BJ (cell line): Measurements from ENCODE around the gene TMEM184A. TPM values are rescaled to one million over a fixed set of nuclear protein-coding genes. Genes with fewer than 3 reads are reported as not detected.

Source experiments
- CTCF ChIA-PET: fragments of 350-600 bp; formaldehyde crosslinking; extraction: SDS; loops from one replicate; lab custom pipeline; 2021; ENCODE audit warnings: antibody characterized with exemption, inconsistent platforms; lab: Yijun Ruan, JAX
- POLR2A ChIA-PET: fragments of 300-600 bp; sonication (Branson Sonifier 250); formaldehyde crosslinking; extraction: SDS; loops from one replicate; lab custom pipeline; 2021; ENCODE audit warnings: antibody characterized with exemption; lab: Charles Lee
- DNase-seq: peaks from one replicate; pipeline ENCODE4 v3.0.0-alpha.2; 2011; ENCODE audit warnings: low read depth
- H3K27me3 ChIP-seq: 2 replicates; pipeline ENCODE4 v1.6.0; 2011; ENCODE audit warnings: low read length; ENCODE audit not compliant: control insufficient read depth, insufficient read depth
- H3K36me3 ChIP-seq: 2 replicates; pipeline ENCODE4 v1.5.1; 2011; ENCODE audit warnings: low read length; ENCODE audit not compliant: control insufficient read depth, insufficient read depth
- H3K4me3 ChIP-seq: 2 replicates; pipeline ENCODE4 v1.5.1; 2011; ENCODE audit warnings: low read depth, mild to moderate bottlenecking, control low read depth, low read length
- polyA plus RNA-seq: library from polyadenylated mRNA; depleted of rRNA; stranded (reverse); fragments of >200 nt; gene quantifications from 2 replicates; pipeline ENCODE4 v1.2.3, GENCODE V29; 2011
- TF ChIP-seq, protein P1 (sequence below): IDR thresholded peaks from 2 replicates; pipeline ENCODE4 v1.5.1; 2011; ENCODE audit warnings: low read depth, mild to moderate bottlenecking, control low read depth, inconsistent platforms, low read length, moderate library complexity; ENCODE audit not compliant: insufficient read depth

TMEM184A gene
- polyA plus RNA-seq, 1 experiment = 1.3 TPM

DNA sequence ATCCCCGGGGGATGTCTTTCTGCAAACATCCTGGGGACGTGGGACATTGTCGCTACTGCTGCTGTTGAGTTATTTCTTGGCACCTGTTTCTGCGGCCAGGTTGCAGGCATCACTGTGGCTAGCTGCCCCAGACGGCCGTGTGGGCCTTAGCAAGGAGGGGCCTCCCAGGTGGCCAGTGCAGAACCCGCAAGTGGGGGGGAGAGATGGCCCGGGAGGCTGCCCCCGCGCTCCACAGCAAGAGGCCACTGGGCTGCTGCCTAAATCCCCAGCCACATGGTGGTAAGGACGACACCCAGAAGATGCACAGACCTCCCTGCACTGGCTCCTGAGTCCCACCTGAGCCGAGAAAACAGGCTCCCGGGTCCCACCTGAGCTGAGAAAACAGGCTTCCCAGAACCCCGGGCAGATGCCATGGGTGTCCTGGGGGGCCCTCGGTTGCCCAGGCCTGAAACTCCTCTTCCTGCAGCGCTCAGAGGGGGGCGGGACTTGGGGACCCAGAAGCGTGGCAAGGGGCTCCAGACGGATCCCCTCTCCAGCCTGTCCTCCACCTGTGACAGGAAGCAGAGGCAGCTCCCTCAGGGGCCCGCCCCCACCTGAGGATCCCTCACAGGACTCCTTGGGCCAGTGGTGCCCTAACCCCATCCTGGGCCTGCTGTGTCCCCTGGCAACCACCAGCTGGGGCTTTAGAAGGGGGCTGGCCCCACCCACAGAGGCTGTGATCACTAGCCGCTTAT lies 26.5 kb downstream of the TMEM184A start:
- TF ChIP-seq, protein P1, sequence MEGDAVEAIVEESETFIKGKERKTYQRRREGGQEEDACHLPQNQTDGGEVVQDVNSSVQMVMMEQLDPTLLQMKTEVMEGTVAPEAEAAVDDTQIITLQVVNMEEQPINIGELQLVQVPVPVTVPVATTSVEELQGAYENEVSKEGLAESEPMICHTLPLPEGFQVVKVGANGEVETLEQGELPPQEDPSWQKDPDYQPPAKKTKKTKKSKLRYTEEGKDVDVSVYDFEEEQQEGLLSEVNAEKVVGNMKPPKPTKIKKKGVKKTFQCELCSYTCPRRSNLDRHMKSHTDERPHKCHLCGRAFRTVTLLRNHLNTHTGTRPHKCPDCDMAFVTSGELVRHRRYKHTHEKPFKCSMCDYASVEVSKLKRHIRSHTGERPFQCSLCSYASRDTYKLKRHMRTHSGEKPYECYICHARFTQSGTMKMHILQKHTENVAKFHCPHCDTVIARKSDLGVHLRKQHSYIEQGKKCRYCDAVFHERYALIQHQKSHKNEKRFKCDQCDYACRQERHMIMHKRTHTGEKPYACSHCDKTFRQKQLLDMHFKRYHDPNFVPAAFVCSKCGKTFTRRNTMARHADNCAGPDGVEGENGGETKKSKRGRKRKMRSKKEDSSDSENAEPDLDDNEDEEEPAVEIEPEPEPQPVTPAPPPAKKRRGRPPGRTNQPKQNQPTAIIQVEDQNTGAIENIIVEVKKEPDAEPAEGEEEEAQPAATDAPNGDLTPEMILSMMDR = no peak
- CTCF ChIA-PET = no interaction called here
- DNase-seq = no peak
- no peak overlapping the region for H3K4me3 ChIP-seq
- no peaks in the 10 kb centered on the region for H3K36me3 ChIP-seq
- H3K27me3 ChIP-seq = peaks cover 2% of the 10 kb centered on the region; the same call in 1 of the 2 replicates
- POLR2A ChIA-PET = interaction anchor here (0.8 kb wide), 1 partner anchor 32 kb away, joined by 4 read pairs; no protein-coding TSS in a partner anchor

DNA sequence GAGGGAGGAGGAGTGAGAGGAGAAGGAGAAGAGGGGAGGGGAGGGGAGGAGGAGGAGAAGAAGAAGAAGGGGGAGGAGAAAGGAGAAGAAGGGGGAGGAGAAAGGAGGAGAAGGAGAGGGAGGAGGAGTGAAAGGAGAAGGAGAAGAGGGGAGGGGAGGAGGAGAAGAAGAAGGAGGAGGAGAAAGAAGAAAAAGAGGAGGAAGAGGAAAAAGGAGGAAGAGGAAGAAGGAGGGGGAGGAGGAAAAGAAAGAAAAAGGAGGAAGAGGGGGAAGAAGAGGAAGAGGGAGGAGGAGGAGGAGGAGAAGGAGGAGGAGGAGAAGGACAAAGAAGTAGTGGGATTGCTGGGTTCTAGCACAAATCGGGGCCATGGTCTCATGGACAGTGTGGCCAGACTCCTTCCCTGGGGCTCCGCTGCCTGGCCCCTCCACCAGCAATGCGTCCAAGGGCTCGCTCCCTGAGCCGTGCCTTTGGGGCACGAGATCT lies 29.7 kb downstream of the TMEM184A start:
- H3K4me3 ChIP-seq = no peak overlapping the region
- CTCF ChIA-PET = no interaction called here
- TF ChIP-seq, protein P1 = no peak
- H3K27me3 ChIP-seq = peaks cover 4% of the 10 kb centered on the region; the same call in 1 of the 2 replicates
- no peak for DNase-seq
- POLR2A ChIA-PET = no interaction called here
- H3K36me3 ChIP-seq = no peaks in the 10 kb centered on the region

DNA sequence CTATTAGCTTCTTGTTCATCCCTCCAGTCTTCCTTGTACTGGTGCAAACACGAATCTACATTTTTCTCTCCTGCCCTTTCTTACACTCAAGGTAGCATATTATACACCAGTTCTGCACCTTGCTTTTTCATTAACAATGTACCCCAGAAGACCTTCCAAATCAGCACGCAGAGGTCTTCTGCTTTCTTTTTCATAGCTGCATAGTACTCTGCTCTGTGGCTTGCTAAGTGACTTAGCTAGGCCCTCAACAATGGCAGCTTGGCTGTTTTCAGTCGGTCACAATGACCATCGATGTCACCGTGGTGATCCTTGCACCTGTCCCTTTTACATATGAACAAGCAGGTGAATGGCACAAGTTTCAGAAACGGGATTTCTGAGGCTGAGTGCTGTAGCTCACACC lies 30.6 kb downstream of the TMEM184A start:
- peaks cover 4% of the 10 kb centered on the region; the same call in 1 of the 2 replicates for H3K27me3 ChIP-seq
- H3K4me3 ChIP-seq = no peak overlapping the region
- ChIA-PET POLR2A (no interaction called here), CTCF (interaction anchor here (1.1 to 1.3 kb wide), 2 partner anchors 14 to 21 kb away, joined by 3 read pairs; no protein-coding TSS in a partner anchor)
- no peak for DNase-seq
- TF ChIP-seq, protein P1 = no peak
- H3K36me3 ChIP-seq = no peaks in the 10 kb centered on the region

DNA sequence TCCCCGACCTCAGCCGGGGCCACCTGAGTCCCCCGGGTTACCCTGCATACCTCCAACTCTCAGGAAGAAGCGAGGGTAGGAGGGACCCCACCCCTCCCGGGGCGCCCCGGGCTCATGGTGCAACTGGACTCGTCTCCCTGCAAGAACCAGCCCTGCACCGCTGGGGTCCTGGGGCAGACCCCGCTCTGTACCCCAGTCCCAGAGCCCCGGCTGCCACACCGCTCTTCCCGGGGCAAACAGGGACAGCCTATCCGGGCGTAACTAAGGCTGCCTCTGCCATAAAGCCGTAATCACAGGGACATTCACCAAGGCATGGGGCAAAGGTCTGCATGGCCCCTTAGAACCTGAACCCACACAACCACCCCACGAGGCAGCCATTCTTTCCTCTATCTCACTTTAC lies 32.2 kb downstream of the TMEM184A start:
- TF ChIP-seq, protein P1 = no peak
- POLR2A ChIA-PET = no interaction called here
- CTCF ChIA-PET = interaction anchor here (1.3 kb wide), 1 partner anchor 19 kb away, joined by 3 read pairs; no protein-coding TSS in a partner anchor
- H3K27me3 ChIP-seq = peaks cover 4% of the 10 kb centered on the region; the same call in 1 of the 2 replicates
- no peak overlapping the region for H3K4me3 ChIP-seq
- DNase-seq = no peak
- no peaks in the 10 kb centered on the region for H3K36me3 ChIP-seq

DNA sequence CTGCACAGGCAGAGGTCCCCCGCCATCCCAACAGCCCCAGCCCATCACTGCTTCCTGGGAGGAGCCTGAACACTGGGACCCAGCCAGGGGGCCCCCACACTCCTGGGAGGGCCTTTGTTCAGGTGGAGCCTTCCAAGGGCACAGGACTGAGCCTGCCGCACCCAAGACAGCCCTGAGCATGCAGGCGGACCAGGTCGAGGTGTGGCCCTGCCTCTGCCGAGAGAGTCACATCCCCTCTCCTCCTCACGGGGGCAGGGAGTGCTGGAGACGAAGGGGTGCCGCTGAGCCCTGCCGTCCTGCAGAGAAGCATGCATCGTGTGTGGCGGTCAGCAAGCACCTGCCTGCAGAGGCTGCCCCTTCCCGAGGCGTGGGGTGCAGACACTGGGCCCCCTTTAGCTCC lies 32.8 kb downstream of the TMEM184A start:
- no peak for DNase-seq
- peaks cover 4% of the 10 kb centered on the region; the same call in 1 of the 2 replicates for H3K27me3 ChIP-seq
- CTCF ChIA-PET = no interaction called here
- POLR2A ChIA-PET = no interaction called here
- TF ChIP-seq, protein P1 = no peak
- no peak overlapping the region for H3K4me3 ChIP-seq
- H3K36me3 ChIP-seq = no peaks in the 10 kb centered on the region
